Glomerular visceral epithelial cell (primary cell): Measurements from ENCODE around the gene AIRE.

Source experiments
- DNase-seq: peaks from one replicate; pipeline ENCODE4 v3.0.0-alpha.2; 2016; ENCODE audit errors: extremely low spot score

AIRE gene

DNA sequence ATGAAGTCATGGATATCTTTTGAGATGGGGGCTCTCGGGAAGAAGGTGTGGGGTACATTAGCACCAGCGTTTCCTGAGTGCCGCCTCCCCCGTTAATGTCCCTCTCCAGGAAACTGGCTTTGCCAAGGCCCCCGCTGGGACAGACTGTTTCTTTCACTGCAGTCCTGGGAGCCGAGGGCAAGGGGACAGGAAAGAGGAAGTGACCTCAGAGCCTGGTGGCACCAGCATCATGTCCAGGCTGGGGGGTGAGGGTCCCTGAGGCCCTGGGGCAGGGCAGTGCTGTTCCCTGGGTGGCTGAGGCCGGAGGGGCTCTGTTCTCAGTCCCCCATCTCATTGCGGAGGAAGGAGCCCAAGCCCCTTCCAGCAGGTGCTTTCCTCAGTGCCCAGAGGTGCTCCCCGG is 20.0 kb downstream of the AIRE start:
- DNase-seq, result no peak

DNA sequence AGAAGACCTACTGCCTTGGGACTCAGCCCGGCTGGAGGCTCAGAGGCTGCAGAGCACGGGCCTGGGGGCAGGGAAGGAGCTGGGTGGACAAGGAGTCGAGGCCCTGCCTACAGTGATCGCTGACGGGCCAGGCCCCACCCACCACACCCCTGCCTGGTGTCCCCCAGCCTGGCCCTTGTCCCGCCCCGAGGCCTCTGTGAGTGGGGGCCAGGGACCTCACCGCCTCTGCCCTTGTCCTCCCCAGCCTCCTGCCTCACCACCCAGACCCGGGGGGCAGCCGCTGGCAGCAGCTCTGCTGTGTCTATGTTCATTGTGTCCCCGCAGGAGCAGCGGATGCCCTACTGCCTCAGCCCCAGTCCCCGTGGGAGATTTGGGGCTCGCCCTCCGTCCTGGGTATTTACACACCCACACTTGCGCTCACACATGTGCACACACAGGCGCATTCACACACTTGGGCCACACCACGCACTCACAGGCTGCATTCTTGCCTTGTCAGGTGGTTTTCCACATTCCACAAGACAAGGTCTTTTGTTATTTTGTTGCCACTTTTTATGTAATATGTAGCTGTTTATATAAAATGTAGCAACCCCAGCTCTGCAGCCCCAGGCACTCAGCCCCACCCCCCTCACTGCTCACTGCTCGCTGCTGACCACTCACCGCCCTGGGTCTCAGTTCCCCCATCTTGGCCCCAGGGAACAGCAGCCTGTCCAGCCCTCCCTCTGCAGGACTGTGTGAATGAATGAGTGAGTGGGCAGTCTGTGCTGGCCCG is 21.4 kb downstream of the AIRE start:
- DNase-seq, result no peak

DNA sequence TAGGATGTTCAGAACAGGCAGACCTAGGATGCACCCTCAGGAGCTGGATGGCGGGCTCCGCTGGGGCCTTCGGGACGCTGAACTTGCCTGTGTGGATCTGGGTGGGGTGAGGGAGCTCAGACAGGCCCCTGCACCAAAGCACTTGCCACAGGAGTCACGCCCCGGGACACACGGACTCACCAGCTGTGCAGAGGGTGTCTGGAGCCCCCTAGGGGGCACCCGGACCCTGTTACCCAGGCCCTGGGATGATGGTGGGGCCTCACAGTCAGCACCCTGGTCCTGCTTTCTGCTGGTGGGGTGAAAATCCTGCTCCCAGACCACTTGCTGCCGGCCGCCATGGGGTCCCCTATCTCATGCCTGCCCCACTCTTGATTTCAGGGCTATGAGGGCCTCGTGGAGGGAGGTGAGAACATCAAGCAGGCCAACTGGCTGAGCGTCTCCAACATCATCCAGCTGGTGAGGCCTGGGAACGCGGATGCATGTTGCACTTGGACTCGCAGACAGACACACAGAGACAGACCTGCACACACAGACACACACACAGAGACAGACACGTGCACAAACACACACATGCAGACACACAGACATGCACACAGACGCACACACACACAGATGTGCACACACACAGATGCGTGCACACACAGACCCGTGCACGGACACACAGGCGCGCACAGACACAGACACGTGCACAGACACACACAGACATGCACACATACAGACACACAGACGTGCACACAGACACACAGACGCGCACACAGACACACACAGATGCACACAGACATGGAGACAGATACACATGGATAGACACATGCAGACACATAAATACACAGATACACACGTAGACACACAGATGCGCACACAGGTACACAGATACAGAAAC is 25.2 kb downstream of the AIRE start:
- DNase-seq, result no peak

DNA sequence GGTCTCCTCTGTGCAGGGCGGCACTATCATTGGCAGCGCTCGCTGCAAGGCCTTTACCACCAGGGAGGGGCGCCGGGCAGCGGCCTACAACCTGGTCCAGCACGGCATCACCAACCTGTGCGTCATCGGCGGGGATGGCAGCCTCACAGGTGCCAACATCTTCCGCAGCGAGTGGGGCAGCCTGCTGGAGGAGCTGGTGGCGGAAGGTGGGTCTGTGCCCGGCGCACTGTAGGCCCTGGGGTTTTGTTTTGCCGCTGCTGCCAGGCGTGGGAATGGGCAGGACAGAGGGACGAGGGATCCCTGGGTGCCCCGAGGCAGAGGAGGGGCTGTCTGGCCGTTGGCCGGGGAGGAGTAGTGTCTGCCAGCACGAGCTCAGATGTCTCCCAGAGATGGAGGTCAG is 26.4 kb downstream of the AIRE start:
- DNase-seq, result no peak

DNA sequence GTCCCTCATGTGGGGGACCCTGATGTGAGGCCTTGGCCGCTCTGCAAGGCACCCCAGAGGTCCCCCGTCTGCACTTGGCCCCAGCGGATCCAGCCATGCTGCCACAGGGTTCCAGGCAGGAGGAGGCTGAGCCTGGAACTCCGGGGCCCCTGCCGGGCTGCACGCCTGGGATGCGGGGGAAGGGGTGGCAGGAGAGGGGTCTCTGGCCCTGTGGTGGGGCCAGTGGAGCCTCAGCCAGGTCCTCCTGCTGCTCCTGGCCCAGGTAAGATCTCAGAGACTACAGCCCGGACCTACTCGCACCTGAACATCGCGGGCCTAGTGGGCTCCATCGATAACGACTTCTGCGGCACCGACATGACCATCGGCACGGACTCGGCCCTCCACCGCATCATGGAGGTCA is 27.0 kb downstream of the AIRE start:
- DNase-seq, result no peak

DNA sequence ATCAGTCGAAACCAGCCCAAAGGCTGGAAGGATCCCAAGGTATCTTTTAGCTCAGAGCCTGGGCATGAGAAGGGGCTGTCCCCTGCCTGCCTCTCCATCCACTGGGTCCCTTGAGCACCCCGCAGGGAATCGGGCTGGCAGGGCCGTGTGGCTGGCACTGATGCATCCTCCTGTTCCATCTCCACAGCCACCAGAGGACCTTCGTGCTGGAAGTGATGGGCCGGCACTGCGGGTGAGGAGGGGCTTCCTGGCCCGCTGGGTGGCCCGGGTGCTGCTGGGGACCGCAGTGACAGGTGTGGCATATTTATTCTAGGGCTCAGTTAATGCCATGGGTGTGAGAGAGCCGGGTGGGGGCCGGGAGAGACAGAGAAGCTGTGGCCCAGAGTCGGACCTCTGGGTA is 27.8 kb downstream of the AIRE start:
- no peak for DNase-seq

DNA sequence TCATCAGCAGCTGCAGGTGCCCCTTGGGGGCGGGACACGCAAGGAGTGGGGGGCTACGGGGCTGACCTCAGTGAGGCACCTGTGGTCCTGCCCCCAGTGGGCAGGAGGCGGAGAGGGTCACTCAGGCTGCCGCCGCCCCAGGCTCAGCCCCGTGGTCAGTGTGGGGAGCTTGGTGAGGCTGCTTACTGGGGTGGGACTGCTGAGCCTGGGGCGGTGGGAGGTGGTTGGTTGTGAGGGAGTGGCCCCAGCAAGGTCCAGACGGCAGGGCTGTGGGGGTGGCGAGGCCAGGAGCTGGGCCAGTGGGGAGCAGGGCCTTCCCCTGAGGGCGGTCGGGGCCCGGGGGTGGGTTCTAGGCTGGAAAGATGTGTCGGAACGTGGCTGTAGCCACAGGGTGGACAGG is 28.5 kb downstream of the AIRE start:
- DNase-seq, result no peak

DNA sequence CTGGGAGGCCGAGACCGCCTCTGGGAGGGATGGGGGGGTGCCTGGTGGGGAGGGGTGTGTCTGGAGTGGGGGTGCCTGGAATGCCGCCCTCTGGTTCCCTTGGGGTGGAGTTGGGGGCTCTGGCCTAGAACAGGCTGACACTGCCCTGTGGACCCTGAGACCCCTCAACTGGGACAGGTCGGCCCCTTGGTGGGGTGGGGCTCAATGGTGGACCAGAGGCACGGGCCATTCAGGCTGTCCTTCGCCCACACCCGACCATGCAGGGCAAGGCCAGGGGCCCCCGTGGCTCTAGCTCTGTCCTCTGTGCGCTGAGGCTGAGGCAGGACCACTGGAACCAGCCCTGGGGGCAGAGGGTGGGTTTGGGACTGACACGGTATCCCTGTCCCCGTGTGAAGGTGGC is 28.9 kb downstream of the AIRE start:
- DNase-seq, result no peak

DNA sequence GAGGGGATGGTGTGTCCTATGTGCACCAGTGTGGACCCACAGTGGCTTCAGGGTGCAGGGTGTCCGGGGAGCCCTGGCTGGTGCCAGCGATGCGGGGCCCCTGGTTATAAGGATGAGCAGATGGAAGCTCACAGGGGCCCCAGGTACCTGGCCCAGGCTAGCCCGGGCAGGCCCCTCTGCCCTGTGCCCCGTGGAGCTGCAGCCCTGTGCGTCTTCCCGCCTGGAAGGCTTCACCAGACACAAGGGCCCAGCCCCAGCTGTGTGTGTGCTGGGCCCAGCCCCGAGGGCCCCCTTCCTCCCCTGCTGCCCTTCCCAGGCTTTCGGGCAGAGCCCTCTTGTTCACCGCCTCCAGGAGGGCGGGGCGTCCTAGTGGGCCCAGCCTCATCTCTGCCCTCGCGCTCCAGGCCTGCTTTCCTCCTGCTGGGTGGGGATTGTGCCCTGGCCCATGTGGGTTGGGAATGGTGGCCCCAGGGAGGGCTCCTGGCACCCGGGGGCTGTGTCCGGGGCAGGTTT is 30.1 kb downstream of the AIRE start:
- DNase-seq, result no peak

DNA sequence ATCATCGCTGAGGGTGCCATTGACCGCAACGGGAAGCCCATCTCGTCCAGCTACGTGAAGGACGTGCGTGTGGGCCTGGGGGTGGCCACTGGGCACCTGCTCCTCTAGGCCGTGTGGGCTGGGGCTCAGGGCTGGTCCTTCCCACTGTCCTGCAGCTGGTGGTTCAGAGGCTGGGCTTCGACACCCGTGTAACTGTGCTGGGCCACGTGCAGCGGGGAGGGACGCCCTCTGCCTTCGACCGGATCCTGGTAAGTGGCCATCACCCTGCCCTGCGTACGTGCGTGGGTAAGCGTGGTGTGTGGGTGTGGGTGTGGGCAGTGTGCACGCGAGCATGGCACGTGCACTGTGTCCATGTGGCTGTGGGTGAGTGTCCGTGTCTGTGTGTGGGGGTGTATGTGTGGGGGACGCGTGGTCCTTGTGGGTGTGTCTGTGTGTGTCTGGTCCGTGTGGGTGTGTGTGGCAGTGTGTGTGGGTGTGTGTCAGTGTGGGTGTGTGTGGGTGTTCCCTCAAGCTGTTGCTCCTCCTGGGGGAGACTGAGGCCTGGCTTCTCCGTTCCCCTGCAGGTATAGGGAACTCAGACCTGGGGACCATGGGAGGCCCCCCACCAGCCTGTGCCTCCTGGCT is 30.7 kb downstream of the AIRE start:
- DNase-seq, result no peak

DNA sequence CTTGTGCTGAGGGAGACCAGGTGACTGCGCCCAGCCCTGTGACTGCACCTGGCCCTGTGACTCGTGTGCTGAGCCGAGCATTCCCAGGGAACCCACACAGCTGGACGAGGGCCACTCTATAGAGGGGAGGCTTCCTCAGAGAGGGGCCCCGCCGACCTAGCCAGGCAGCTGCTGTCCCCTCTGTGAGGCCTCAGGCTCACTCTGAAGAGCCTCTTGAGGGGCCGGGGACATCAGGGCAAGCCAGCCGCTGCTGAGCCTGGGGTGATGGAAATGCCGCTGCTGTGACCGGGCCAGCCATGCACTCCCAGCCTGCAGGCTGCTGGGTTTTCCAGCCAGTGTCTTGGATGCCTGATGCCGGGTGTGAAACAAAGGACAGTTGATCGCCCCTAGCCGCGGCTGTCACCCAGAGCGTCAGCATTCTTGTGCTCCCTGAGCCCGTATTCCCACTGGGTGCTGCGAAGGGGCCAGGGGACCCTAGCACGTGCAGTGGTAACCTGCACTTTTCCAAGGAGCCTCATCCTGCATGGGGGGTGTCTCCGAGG is 31.6 kb downstream of the AIRE start:
- no peak for DNase-seq

DNA sequence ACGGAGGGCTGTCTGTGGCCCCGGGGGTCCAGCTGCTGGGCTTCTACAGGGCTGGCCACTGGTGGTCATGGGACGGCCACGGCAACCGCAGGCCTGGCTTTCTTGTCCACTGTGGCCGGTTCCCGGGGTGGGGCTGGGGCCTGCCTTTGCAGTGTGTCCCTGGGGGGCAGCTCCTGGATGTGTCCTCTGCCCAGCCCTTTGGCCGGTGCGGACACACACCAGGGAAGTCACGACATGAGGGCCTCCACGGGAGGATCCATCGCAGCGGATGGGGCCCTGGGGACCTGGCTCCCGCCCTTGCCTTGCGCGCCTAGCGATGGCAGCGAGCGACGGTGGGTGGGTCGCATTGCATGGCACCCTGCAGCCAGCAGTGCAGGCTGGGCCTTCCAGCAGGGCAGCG is 32.2 kb downstream of the AIRE start:
- no peak for DNase-seq

DNA sequence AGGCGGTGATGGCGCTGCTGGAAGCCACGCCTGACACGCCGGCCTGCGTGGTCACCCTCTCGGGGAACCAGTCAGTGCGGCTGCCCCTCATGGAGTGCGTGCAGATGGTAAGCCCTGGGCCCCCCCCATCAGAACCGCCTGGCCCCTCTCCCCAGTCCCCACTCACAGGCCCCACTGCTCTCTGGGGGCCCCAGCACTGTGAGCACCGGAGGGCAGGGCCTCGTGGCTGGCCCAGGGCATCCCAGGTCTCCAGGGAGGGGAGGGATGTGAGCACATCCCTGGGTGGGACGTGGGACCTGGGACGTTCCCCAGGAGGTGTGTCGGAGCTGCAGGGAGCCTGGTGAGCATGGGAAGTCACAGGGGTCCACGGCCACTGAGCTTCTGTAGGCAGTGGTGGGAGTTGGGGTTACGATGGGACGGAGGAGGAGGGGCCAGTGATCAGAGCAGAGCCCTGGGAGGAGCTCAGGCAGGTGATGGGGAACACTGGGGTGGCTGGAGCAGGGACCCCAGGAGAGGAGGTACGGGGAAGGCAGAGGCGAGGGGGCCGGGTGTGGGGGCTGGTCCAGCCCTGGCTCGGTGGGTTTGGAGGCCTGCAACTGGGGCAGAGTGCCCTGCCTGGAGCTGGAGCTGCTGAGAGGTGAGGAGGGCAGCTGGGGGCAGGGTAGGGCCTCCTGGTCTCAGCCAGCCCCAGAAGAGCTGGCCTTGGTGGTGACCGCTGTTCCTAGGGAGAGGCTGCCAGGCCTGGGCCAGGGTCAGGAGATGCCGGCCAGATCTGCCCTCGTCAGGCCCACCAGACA is 33.0 kb downstream of the AIRE start:
- no peak for DNase-seq

DNA sequence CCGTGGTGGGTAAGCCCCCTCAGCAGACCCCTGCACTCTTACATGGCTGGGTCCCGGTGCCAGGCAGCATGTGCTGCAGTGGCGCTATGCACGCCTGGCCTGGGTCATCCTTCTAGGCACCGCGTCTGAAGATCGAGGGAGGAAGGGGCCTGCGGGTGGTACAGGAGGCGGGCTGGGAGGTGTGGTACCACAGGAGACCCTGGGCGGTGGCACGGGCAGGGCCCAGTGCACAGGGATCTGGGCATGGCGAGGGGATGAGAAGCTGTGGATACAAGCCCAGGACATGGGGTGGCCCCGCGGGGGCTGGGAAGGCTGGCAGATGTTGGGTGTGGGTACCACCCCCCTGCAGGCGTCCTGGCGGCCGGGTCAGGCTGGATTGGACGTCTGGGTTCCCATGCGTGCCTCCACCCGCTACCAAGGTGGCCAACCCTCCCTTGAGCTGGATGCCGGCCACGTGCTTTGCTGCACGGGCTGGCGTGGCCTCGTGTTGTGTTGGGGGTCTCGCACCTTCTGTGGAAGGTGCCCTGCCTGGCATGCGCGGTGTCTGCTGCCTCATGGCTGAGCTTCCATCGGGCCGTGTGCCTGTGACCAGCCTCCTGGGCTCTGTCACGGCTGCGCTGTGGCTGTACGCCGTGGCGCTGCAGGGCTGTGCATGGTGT is 33.9 kb downstream of the AIRE start:
- no peak for DNase-seq

DNA sequence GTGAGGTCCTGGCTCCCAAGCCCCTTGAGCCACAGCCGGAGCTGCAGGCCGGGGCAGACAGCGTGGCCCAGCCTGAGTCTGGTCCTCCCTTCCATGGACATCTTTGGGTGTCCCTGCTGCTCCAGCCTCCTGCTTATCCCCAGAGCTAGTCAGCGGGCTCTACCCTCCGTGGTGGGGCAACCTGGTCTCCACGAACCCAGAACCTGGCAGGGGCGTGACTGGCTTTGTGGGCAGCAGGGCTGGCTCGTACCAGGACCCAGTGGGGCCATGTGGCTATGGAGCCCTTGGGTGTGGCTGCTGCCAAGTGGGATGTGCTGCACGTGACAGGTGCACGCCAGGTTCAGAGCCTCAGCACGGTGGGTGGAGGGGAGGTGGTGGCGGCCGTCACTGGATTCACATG is 35.2 kb downstream of the AIRE start:
- DNase-seq, result no peak

DNA sequence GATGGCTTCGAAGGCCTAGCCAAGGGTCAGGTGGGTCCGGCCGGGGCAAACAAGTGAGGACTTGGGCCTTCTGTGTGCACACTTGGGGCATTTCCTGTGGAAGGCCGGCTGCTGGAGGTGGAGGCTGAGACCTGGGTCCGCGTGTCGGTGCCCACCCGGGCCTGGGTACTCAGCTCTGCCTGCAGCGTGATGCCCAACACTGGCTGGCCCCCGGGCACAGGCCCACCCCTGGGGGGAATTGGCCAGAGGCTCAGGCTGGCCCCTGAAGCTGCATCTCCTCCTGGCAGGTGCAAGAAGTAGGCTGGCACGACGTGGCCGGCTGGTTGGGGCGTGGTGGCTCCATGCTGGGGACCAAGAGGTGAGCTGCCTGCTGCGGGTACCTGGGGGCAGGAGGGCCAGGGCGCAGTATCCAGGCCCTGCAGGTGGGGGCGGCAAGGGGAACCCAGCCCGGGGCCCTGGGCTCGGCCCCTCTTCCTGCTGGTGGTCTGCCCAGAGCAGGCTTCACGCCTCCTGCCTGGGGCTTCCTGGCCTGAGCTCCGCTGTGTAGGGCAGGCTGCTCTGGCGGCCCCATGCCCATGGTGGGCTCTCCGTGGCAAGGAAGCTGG is 36.3 kb downstream of the AIRE start:
- DNase-seq, result no peak

DNA sequence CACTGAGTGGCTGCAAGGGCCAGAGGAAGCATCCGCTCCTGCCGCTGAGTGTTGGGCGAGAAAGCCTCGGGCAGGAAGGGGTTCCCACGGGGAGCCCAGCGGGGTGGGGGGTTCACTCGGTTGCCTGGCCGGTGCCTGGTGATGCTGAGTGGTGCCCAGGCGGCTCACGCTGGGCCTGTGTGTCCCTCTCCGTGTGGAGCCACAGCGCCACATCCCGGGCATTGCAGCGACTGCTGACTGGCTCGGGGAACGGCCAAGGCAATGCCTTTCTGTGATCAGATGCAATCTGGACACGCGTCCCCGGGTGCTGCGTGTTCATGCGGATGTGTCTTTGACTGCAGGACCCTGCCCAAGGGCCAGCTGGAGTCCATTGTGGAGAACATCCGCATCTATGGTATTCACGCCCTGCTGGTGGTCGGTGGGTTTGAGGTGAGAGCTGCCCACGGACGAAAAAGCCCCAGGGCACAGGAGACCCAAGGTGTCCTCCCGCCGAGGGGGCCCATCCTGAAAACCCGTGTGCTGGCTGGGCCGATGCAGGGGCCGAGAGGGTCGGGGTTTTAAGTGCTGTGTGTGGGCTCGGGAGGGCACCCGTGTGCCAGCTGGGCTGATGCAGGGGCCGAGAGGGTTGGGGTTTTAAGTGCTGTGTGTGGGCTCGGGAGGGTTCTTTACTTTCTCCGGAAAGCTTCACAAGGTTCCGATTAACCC is 37.1 kb downstream of the AIRE start:
- no peak for DNase-seq

DNA sequence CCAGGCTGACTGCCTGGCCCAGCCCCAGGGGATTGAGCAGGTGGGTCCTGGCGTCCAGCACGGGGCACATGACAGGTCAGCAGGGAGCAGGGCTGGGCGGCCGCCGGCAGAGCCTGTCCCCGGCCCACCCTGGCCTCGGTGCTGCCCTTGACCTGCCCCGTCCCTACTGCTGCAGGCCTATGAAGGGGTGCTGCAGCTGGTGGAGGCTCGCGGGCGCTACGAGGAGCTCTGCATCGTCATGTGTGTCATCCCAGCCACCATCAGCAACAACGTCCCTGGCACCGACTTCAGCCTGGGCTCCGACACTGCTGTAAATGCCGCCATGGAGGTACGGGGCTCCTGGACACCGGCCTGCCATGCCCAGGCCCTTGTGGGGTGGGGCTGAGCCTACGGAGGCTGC is 37.9 kb downstream of the AIRE start:
- no peak for DNase-seq

DNA sequence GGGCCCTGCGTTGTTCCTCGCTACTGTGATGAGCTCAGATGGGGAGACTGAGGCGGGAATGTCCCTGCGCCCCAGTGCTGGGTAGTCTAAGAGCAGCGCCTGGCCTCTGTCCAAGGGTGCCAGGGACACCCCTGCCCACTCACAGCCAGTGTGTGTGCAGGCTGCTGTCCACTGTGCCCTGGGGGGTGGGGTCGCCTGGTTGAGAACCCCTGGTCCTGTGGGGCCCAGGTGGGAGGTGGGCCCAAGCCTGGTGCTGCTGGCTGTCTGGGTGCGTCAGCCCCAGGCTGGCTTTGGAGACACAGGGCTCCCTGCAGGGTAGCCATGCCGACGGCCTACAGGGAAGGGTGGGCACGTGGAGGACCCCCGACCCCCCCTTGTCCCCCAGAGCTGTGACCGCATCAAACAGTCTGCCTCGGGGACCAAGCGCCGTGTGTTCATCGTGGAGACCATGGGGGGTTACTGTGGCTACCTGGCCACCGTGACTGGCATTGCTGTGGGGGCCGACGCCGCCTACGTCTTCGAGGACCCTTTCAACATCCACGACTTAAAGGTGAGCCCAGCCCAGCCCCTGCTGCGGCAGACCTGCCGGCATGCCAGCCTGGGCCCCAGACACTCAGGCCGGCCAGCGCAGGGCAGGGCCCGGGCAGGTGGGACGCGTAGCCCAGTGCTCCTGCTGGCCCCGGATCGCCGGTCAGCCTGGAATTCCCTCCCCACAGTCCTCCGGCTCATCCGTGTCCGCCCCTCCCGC is 38.6 kb downstream of the AIRE start:
- DNase-seq, result no peak

DNA sequence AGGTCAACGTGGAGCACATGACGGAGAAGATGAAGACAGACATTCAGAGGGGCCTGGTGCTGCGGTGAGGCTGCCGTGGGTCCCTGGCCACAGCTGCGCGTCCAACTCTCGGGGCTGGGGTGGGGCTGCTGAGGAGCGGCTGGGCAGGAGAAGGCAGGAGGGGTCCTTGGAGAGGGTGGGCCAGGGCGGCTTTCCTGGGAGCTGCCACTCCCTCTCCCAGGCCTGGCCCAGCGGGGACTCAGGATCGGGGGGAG is 39.1 kb downstream of the AIRE start:
- DNase-seq, result no peak
